ENCODE results near the gene CABCOCO1. TPM values are rescaled to one million over a fixed set of nuclear protein-coding genes. Genes with fewer than 3 reads are reported as not detected.

The CABCOCO1 gene, protein sequence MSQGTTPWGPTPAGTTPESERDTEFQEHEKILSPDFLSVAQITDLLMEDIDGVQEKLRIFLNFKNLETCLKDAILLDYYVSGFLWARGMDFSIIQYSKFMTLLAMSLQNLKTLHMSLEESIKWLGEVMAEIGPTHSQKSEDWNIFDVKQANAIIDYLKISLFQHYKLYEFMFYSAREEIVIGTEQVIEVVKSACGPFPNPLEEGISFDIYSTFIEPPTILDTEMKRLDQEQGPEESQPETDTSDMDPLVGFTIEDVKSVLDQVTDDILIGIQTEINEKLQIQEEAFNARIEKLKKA
- polyA plus RNA-seq (2012; ENCODE audit: insufficient read depth, insufficient read length), result 11.3 TPM

DNA sequence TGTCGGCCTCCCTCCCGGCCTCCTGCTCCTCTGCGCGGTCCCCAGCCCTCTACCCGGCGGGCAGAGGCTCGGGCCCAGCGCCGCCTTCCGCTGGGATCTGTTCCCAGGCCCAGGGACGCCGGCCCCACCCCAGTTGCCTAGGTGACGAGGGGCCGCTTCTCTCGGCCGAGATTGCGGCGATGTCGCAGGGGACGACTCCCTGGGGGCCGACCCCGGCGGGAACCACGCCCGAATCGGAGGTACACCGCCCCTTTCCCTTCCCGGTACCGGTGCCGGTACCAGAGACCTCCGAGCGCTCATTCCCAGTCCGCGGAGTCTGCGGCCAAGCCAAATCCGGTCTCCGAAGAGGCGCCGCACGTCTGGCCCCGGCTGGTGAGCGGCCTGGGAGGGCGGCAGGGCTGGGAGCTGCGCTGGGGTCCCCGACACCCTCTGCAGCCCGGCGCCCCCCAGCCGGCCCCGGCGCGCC is at the start of gene CABCOCO1:
Gene CABCOCO1 (plus strand): TSS at position 136 of the 466 bp plus-strand sequence. CDS start 44 bp downstream, at position 180.
- no peak within 1 kb of the TSS for H3K4me3 ChIP-seq (ENCODE audit: low read length)
- no peak for DNase-seq (ENCODE audit: low read depth, low spot score)

- DNase-seq (ENCODE audit: low read depth, low spot score), result no peak
- no peak overlapping the region for H3K4me3 ChIP-seq (ENCODE audit: low read length)
These were observed 49.1 kb upstream of the CABCOCO1 start for GRCh38 chr10:61613665-61614064.

GRCh38 chr10:61616611-61617010 is 46.1 kb upstream of the CABCOCO1 start:
- no peak for DNase-seq (ENCODE audit: low read depth, low spot score)

DNA sequence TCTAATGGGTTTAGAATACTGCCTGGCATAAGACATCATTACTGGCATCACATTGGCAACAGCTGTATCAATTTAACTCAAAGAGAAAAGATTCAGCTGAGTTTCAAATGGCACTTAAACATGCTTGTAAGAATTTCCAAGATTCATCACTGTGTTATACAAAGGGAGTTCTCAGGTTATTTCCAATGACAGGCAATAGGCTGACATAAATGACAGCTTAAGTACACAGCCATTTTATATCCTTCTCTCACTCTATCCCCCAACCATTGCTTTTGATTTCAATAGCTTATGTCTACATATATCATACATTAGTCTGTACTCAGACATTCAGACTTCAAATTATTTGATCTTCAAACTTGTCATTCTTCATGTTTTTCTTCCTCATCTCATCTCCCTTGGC is 45.5 kb upstream of the CABCOCO1 start:
- H3K4me3 ChIP-seq (ENCODE audit: low read length), result no peak overlapping the region
- no peak for DNase-seq (ENCODE audit: low read depth, low spot score)

More at GRCh38 chr10:61616611-61617010, 46.1 kb upstream of the CABCOCO1 start:
- no peak overlapping the region for H3K4me3 ChIP-seq (ENCODE audit: low read length)

DNA sequence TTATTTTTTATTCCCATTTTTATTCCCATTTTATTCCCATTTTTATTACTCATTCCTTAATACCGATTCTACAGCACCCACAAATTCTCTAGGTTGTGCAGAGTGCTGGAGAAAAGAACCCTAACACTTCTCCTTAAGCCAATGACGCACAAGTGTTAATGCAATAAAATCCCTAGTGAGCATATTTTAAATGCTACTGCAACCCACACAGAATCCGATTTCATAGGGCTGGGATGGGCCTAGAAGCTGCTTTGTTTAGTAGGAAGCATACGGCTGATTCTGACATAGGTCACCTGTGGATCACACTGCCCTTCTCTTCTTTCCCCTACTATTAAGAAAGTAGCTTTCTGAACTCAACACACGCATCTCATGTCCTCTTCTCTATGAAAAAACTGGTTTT is 45.1 kb upstream of the CABCOCO1 start:
- no peak for DNase-seq (ENCODE audit: low read depth, low spot score)
- no peak overlapping the region for H3K4me3 ChIP-seq (ENCODE audit: low read length)

DNA sequence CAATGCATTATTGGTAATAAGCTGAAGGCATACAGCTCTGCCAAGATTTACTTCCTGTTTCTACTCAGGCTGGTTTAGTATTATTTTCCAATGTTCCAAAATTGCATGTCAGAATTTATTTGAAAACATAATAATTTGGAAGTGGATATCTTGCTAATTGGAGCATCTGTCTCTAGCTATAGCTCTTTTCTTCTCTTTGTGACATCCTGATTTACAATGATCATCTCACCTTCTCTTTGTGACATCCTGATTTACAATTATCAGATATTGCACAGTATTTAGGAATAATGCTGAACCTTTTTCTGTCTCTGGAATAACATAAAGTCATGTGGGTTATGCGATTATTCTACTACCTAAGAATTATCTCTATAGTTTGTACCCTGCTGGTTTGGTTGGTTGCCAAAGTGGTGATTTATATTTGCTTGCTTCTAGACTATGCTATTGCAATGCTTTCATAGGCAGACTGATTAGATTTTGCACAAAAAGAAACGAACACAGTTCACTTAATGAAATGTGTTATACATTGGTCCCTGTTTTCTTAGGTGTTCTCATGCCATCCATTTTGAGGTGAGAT is 44.3 kb upstream of the CABCOCO1 start:
- no peak for DNase-seq (ENCODE audit: low read depth, low spot score)
- H3K4me3 ChIP-seq (ENCODE audit: low read length), result no peak overlapping the region

GRCh38 chr10:61620506-61620905 is 42.2 kb upstream of the CABCOCO1 start:
- no peak overlapping the region for H3K4me3 ChIP-seq (ENCODE audit: low read length)

DNA sequence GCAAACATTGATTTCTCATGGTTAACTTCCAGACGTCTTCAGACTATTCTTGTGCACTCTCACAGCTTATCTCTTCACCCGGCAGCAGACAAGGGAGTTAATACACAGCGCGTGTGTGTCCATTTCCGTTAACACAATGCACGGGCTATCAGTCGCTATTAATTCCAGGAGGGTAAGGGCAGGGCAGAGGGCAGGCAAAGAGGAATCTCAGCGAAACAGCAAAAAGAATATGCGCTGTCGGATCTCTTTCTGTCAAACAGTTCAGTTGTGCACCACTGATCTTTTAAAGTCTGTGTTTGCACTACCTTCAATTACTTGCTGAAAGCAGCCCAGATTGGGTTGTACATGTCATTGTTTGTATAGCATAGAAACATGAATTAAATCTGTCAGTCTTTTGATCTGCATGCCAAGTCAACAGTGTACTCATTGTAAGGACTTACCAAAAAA is 41.1 kb upstream of the CABCOCO1 start:
- no peak for DNase-seq (ENCODE audit: low read depth, low spot score)
- no peak overlapping the region for H3K4me3 ChIP-seq (ENCODE audit: low read length)

More at GRCh38 chr10:61620506-61620905, 42.2 kb upstream of the CABCOCO1 start:
- no peak for DNase-seq (ENCODE audit: low read depth, low spot score)

DNA sequence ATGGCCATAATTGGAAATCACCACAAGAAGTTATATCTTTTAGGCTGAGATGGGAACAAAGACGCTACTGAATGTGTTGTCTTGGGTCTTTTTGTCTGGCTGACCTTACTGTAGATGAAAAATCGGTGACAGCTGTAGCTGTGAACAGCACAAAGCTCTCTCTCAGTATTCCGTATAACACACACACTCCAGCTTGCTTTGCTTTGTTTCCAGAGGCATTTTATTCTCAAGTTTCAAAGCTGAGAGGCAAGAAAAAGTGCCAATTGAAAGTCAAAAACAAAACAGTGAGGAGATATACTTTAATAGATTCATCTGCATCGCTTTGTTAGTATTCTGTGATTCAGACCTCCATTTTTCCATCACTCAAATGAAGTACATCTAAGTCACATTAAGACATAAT is 39.6 kb upstream of the CABCOCO1 start:
- H3K4me3 ChIP-seq (ENCODE audit: low read length), result no peak overlapping the region
- no peak for DNase-seq (ENCODE audit: low read depth, low spot score)

GRCh38 chr10:61626209-61626608 is 36.5 kb upstream of the CABCOCO1 start:
- DNase-seq (ENCODE audit: low read depth, low spot score), result no peak
- H3K4me3 ChIP-seq (ENCODE audit: low read length), result no peak overlapping the region

DNA sequence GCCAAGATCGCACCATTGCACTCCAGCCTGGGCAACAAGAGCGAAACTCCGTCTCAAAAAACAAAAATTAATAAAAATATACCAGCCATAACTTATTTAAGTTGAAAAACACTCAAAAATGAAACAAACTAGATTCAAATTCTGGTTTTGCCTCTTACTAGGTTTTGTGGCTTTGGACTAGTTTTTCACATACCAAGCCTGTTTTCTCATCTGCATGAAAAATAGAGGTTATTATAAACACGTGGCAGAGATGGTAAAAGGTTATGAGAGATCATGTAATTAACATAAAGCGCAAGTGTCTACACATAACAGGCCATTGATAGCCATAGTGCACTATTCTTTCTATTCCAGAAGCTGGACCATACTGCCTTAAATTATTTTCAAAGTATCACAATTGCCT is 35.5 kb upstream of the CABCOCO1 start:
- DNase-seq (ENCODE audit: low read depth, low spot score), result no peak
- no peak overlapping the region for H3K4me3 ChIP-seq (ENCODE audit: low read length)

DNA sequence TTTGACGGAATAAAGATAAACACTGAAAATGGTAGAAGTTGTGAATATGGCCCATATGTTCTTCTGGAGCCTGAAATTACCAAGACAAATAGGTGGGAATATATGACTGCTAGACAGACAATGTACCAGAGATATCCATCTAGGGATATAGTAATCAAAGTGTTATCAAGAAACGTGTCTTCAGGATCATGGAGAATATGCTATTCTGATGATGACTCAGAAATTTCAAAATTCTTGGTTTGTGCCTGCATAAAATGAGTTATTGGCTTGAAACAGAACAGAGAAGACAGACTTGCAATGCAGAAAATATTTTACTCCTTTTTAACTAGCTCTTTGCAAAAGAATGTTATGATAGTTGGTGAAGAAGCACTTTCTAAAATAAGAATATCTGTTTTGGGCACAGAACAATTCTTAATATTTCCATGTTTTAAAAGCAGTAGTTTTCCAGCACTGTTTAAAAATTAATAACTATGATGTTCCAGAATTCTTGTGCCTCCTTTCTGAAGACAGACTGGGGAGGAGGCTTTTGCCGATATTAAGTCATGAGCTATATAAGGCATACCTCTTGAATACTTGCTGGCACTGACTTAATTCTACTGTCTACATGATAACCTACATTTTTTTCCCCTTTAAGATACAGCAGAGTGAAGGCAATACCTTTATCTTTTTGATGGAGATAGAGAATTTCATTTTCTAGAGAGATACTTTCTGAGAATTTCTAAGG is 34.4 kb upstream of the CABCOCO1 start:
- H3K4me3 ChIP-seq (ENCODE audit: low read length), result no peak overlapping the region
- no peak for DNase-seq (ENCODE audit: low read depth, low spot score)

DNA sequence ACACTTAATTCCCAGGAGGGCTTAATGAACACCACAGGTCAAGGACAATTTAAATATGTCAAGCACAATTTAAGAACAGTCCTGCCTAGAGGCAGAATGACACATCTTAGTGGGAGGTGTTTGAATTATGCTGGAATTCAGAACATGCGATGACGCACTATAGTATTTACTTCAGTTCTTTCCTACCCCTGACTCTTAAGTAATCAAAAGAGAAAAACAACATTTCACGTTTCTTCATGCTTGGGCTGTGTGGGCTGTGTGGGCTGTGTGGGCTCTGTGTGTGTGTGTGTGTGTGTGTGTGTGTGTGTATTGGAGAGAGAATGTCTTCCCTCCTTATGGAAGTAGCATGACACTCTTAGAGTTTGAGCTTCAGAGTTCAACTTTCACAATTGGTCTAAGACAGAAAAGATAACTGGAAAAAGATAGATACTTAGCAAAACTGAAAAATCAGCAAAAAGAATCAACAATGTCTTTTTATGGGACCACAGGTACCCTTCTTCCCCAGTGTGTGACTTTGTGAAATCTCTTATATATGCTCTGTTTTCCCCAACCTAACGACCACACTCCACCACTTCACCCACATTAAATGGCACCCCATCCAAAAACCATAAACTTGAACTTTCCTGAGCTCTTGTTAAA is 33.7 kb upstream of the CABCOCO1 start:
- H3K4me3 ChIP-seq (ENCODE audit: low read length), result no peak overlapping the region
- no peak for DNase-seq (ENCODE audit: low read depth, low spot score)

DNA sequence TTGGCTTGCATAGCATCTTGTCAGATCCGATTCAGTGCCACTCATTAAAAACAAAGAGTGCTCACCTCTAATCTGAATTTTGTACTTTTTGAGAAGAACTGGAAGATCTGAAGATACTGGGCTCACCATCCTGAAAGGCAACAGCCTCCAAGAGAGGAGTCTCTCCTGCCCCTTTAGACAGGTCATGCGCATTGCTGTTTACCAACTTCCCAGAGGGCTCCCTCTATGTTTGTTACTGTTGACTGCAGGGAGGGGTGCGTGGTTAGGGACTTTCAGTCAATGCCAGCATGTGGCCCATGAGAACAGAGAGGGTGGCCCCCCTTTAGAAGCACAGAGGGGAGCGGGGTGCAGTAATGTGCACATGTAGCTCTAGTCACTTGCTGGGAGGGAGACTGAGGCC is 33.2 kb upstream of the CABCOCO1 start:
- no peak overlapping the region for H3K4me3 ChIP-seq (ENCODE audit: low read length)
- no peak for DNase-seq (ENCODE audit: low read depth, low spot score)

GRCh38 chr10:61632057-61632670 is 30.6 kb upstream of the CABCOCO1 start:
- no peak for DNase-seq (ENCODE audit: low read depth, low spot score)
- H3K4me3 ChIP-seq (ENCODE audit: low read length), result no peak overlapping the region

DNA sequence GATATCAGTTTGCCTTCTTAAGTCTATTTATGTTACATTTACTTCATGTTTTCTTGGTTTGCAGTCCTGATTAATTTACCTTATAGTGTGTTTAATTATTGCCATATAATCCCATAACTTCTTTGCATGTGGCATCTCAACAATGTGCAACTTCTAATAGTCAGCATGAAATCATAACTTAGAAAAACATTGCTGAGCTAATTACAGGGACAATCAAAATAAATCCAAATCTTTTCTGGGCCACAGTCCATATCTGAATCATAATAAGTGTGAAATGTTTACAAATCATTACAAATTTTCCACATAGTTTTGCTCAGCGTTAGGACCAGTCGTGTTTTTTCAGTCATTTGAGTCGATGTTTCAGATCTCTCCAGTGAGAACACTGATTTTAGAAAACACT is 29.1 kb upstream of the CABCOCO1 start:
- DNase-seq (ENCODE audit: low read depth, low spot score), result no peak
- no peak overlapping the region for H3K4me3 ChIP-seq (ENCODE audit: low read length)

DNA sequence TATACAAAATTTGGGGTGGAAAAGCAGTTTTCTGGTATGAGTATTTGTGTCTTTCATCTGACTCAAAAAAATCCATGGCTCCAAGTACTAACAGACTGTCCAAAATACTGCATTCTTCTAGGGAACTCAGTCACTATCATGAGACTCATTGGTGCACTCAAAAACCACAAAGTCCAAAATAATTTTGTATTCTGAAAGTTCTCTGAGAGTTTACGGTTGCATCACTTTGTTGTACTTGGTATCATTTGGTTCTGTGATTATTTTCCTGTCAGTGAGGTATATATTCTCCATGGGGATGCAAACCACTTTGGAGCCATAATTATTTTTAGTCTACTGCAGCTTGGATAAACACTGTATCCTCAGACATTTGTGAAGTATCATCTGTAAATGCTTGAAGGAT is 28.0 kb upstream of the CABCOCO1 start:
- no peak overlapping the region for H3K4me3 ChIP-seq (ENCODE audit: low read length)
- DNase-seq (ENCODE audit: low read depth, low spot score), result no peak

GRCh38 chr10:61635471-61635870 is 27.3 kb upstream of the CABCOCO1 start:
- no peak overlapping the region for H3K4me3 ChIP-seq (ENCODE audit: low read length)
- no peak for DNase-seq (ENCODE audit: low read depth, low spot score)

DNA sequence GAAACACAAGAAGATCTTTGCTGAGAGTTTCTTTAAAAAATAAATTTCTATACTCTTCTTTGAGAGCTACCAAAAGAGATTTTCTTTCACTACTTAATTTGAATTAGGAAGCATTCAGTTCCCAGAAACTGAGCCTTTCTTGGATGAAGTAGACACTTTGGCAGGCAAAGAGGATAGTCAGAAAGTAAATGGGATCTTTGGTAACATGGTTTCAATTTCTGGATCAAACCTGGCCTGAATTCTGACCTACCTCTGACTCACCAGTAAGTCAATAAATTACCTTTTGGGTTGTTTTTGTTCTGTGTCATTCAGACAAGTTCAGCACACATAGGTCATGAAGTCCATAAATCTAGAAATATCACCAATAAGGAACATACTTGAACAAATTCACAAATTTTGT is 26.8 kb upstream of the CABCOCO1 start:
- no peak for DNase-seq (ENCODE audit: low read depth, low spot score)
- H3K4me3 ChIP-seq (ENCODE audit: low read length), result no peak overlapping the region
